Hematopoietic multipotent progenitor cell (in vitro differentiated cells): ENCODE data around the gene CACNG5. TPM values are rescaled to one million over a fixed set of nuclear protein-coding genes. Genes with fewer than 3 reads are reported as not detected.
A peak's percentile ranks its signal among the peaks of the same experiment; 100 is the strongest.

Source experiments
- DNase-seq, 3 donors: peaks; one replicate each; pipeline ENCODE4 v3.0.0-alpha.2; 2011 to 2015; ENCODE audit warnings: low read depth in 2 of 3, low spot score in 2 of 3
- total RNA-seq: library from RNA; depleted of rRNA; stranded (reverse); fragments of >200 nt; gene quantifications from one replicate; pipeline ENCODE4 v1.2.3, GENCODE V29; 2012

Gene CACNG5
- total RNA-seq, 1 donor, result not detected

DNA sequence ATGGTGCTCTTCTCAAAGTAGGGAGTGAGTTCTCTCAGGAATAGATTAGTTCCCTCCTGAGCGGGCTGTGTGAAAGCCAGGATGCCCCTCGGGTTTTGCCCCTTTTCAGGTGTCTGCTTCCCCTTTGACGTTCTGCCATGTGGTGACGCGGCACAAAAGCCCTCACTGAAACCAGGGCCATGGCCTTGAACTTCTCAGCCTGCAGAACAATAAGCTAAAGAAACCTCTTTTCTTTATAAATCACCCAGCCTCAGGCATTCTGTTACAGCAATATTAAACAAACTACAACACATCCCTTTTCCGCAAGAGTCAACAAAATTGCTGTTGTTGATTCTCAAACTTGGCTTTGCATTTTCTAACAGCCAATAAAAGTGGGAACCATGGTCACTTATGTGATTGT is 15.5 kb upstream of the CACNG5 start:
- no peak for DNase-seq

DNA sequence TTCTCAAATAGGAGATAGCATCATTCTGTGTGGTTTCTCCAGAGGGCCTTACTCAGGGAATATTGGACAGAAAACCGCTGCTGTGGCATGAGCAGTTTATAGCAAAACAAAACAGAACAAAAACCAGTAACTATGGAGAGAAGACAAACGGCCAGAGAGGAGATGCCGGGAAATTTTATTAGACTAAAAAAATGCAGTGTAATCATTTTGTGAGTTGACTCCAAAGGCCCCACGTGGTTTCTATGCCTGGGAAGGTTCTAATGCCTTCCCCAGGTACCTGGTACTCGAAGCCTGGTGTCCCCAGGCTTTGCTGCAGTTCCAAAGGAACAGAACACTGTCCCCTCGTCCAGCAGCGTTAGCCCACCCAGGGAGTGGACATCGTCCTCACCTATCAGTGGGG is 12.9 kb upstream of the CACNG5 start:
- no peak for DNase-seq

GRCh38 chr17:66826856-66827255 is 8.1 kb upstream of the CACNG5 start:
- no peak for DNase-seq

DNA sequence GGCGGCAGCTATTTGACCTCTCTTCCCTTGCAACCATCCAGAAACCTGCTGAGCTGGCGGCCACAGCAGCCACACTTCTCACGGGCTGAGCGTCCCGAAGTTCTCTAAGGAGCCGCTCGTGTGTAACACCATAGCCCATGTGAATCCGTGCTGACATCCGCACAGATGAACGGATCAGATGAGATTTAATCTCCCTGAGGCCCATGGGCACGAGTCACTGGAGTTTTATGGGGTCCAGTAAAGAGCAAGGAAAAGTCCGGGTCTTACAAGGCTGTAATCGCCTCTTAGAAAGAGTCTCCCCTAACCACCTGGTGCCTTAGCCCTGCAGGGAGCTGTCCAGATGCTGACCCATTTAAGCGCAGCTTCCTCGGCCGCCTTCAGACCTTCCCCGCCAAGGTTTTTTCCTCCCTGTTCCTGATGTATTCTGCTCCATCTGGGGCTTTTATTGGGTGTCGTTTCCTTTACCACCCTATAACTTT is 5.5 kb upstream of the CACNG5 start:
- DNase-seq, result peak in 2 of 3 donors; percentile 55 to 73

GRCh38 chr17:66829883-66830282 is 5.0 kb upstream of the CACNG5 start:
- peak in 2 of 3 donors; percentile 40 to 68 for DNase-seq

GRCh38 chr17:66830451-66830850 is 4.5 kb upstream of the CACNG5 start:
- DNase-seq, result no peak

- no peak for DNase-seq
These were observed 3.3 kb upstream of the CACNG5 start for GRCh38 chr17:66831383-66832210.

- no peak for DNase-seq
These were observed 1.7 kb upstream of the CACNG5 start for GRCh38 chr17:66833201-66833600.

DNA sequence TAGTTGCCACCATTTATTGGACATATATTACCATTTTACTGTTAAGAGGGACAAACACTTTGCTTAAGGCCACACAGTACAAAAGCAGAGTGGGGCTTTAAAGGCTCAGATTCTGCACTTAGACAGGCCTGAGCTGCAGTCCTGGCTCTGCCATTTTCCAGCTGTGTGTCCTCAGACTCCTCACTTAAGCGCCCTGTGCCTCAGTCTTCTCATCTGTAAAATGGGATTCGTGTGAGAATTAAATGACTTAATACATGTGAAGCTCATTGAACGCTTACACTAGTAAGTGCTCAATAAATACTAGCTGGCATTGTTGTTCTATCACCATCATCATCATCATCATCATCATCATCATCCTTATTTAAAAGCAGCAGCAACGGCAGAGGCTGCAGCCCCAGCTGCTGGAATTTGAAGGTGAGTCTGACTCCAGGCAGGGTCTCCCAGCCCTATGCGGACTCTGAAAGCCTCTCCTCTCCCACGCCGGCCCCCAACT is 445 bp upstream of the CACNG5 start:
- DNase-seq, result no peak

- no peak for DNase-seq
These were observed 559 bp downstream of the CACNG5 start for GRCh38 chr17:66835476-66835875.

GRCh38 chr17:66836063-66837005 is 1.4 kb downstream of the CACNG5 start:
- no peak for DNase-seq

- DNase-seq, result no peak
These were observed 2.3 kb downstream of the CACNG5 start for GRCh38 chr17:66837226-66837625.

- DNase-seq, result no peak
These were observed 3.2 kb downstream of the CACNG5 start for GRCh38 chr17:66837885-66838665.

DNA sequence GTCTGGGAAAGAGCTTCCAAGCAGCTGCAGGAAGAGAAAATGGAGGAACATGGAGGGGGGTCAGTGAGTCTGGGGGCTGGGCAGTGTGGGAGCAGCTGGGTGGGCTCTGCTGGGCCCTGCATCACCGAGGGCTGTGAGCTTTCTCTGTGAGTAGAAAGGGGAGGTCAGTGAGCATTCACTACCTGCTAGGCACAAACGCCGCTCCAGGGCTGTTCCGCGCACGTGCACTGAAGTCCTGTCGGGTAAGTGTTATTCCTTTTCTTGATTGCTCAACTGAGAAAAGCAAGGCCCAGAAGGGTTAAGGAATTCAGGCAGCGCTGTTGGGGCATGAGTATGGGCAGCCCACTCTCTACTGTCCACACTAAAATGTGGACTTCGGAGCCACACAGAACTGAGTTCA is 4.7 kb downstream of the CACNG5 start:
- no peak for DNase-seq

DNA sequence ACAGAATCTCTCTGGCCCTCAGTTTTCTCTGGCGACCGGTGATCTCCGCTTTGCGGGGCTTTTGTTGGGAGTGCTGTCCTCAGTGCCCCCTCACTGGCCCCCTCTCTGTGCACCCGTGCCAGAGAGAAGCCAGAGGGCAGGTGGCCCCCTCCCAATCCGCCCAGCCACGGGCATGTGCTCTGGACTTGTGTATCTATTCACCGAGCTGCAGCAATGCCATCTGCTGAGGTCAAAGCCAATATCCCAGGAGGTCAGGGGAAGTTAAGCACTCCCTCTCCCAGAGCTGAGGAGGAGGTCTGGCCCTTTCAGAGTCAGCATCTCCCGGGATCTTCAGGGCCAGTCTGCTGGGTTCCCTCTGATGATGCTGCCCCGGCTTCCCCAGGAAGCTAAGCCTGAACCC is 5.1 kb downstream of the CACNG5 start:
- DNase-seq, result no peak

DNA sequence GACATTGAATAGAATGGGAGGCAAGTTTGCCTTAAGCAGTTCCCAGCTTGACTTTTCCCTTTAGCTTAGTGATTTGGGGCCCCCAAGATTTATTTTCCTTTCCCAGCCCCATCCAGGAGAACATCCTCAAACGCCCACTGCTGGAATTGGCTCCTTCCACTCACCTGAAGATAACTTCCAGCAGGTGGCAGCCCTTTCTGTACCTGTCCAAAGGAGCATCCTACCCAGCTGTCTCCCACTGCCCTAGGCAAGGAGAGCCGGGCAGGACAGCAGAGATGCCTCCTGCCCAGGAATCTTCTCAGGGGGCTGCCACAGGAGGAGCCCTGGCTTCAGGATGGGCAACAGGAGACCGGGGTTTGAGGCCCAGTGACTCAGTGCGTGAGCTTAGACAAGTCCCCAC is 6.4 kb downstream of the CACNG5 start:
- no peak for DNase-seq

DNA sequence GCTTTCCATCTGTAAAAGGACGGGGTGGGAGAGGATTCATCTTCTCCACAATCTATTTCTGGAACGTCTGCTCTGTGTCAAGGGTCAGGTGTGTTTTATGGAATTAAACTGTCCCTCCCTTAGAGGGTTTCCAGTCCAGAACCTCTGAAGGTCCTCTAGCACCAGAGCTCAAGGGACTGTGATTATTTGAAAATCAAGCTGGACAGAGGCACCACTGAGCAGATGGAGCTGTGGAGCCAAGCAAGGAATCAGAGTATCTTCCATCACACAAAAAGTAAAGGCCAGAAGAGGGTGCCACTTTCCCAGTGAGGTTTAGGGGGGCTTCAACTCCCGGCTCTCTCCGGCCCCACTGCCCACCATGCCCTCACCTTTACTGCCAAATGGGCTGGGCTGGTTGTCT is 6.8 kb downstream of the CACNG5 start:
- no peak for DNase-seq

GRCh38 chr17:66842505-66842904 is 7.6 kb downstream of the CACNG5 start:
- DNase-seq, result no peak

DNA sequence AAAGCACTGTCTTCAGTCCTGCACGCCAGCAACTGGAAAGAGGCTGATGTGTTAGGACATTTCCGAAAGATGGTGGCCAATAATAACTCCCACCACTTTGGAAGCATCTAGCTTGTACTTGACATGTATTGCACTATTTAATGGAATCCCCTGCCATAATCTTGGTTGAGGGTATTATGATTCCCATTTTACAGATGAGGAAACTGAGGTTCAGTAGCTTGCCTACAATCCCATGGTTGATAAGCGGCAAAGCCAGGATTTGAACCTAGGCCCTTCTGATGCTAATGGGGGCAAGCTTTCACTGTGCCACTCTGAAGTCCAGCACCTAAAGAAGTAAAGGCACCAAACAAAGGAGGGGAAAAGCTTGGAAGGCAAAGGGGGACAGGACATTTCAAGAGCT is 8.0 kb downstream of the CACNG5 start:
- DNase-seq, result no peak

DNA sequence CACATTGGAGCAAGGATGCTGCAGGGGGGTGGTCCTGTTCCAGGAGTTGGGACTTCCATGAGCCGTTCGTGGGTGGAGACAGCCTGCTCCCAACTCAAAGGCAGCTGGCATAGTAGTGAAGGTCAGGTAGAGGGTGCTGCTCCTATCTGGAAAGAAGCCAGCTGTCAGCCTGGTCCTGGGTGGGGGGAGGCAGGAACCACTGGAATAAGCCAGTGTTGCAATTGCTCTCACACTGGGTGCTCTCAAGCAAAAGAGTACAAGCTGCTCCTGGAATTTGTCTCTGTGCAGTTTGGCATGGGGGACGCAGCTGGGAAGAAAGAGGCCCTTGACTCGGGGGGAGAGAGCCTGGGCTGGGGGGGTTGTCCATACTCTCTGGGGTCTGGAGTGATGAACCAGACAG is 8.7 kb downstream of the CACNG5 start:
- DNase-seq, result no peak

DNA sequence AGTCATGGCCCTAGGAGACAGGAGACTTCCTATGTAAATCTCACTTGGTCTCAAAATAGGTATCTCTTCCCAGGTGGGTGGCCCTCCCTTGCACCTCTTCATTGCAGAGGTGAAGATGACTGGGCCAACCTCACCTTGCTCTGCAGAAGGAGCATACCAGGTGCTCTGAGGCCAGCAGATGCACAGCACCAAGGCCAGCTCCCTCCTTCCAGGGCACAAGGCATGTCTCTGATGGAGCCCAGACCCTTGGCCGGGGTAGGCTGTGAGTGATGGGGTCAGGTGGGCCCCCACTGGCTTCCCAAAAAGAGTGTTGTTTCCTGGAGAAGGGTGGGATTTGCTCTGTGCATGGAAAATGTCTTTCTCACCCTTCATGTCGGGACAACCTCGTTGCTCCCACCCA is 12.8 kb downstream of the CACNG5 start:
- no peak for DNase-seq
